Neural progenitor cell (in vitro differentiated cells): ENCODE data around the gene PRKAG2.
"Not testable (repeated sequence)": the region's sequence is repeated elsewhere in the genome, so short reads cannot be mapped to it uniquely, and the experiment has no call there.

ENCODE experiments used
- CTCF ChIP-seq: fragments of 200-600 bp; sonication (generic); IDR thresholded peaks from 2 replicates; pipeline ENCODE4 v1.5.1; 2017; ENCODE audit warnings: antibody characterized with exemption, mild to moderate bottlenecking
- EZH2 ChIP-seq: fragments of 200-600 bp; sonication (generic); IDR thresholded peaks from 2 replicates; pipeline ENCODE4 v1.6.1; 2017; ENCODE audit warnings: antibody characterized with exemption, mild to moderate bottlenecking, moderate library complexity
- EZH2phosphoT487 ChIP-seq: fragments of 200-600 bp; sonication (generic); IDR thresholded peaks from 2 replicates; pipeline ENCODE4 v1.6.1; 2017; ENCODE audit warnings: antibody characterized with exemption

GRCh38 chr7:151874479-151874878 lies 2.4 kb downstream of the PRKAG2 start:
- TF ChIP-seq CTCF, EZH2phosphoT487, EZH2: not testable (repeated sequence)
